HCT116 (cell line): ENCODE data around the gene CCDC61. TPM values are rescaled to one million over a fixed set of nuclear protein-coding genes. Genes with fewer than 3 reads are reported as not detected.

Experiments used
- ATAC-seq: fragments of 200-7000 bp; cut with Tn5 transposase; 2 replicates; pipeline ENCODE4 v1.9.1; 2020; ENCODE audit warnings: mild to moderate bottlenecking, moderate library complexity
- BruUV-seq: library from RNA; stranded (reverse); fragments of 400-500 nt; replicated peaks from 2 replicates; lab custom pipeline; 2021; lab: Mats Ljungman, UMichigan
- CTCF ChIA-PET: fragments of 300-600 bp; sonication (Branson Sonifier 250); formaldehyde crosslinking; loops from one replicate; lab custom pipeline; 2021; ENCODE audit warnings: antibody characterized with exemption; lab: Charles Lee
- POLR2A ChIA-PET: fragments of 300-600, 350-600 bp; sonication (Branson Sonifier 250); formaldehyde crosslinking; loops from one replicate; lab custom pipeline; 2021; ENCODE audit warnings: antibody characterized with exemption; lab: Charles Lee
- RAD21 ChIA-PET, 2 experiments: fragments of 300-600 bp; sonication (Branson Sonifier 250); formaldehyde crosslinking; loops; one replicate each; lab custom pipeline; 2023; ENCODE audit warnings: low total read pairs in 2 of 2; ENCODE audit not compliant: uncharacterized antibody in 2 of 2, unreplicated experiment in 2 of 2, low non-redundant PET in 1 of 2; lab: Charles Lee
- DNase-seq: peaks from one replicate; pipeline ENCODE4 v3.0.0-alpha.2; 2010; ENCODE audit warnings: low read depth, low spot score
- H2AFZ ChIP-seq: fragments of 200-600 bp; shearing (Covaris generic), sonication (generic); 2 replicates; pipeline ENCODE4 v1.6.1; 2017; ENCODE audit warnings: low read depth, mixed run types, mixed read lengths, antibody characterized with exemption, low read length; ENCODE audit not compliant: poor library complexity, severe bottlenecking
- H3K27ac ChIP-seq: 2 replicates; pipeline ENCODE4 v1.5.1; 2012; ENCODE audit warnings: low read depth, low read length
- H3K27me3 ChIP-seq: fragments of 200-600 bp; sonication (generic); 2 replicates; pipeline ENCODE4 v1.6.1; 2016; ENCODE audit warnings: mixed run types, low read length, mixed read lengths; ENCODE audit not compliant: insufficient read depth
- H3K36me3 ChIP-seq, 2 experiments: fragments of 200-500 bp in 1 of 2; fragments of 200-600 bp in 1 of 2; sonication (Bioruptor generic) in 1 of 2; sonication (generic) in 1 of 2; 2 replicates each; pipeline versions ENCODE4 v1.5.1 to v1.6.1; 2014 to 2016; ENCODE audit warnings: low read length in 2 of 2, inconsistent platforms in 1 of 2, mixed read lengths in 1 of 2, mixed run types in 1 of 2; ENCODE audit not compliant: insufficient read depth in 2 of 2, control insufficient read depth in 1 of 2
- H3K4me1 ChIP-seq, 2 experiments: fragments of 200-600 bp in 1 of 2; sonication (generic) in 1 of 2; 2 replicates each; pipeline versions ENCODE4 v1.5.1 to v1.6.1; 2012 to 2017; ENCODE audit warnings: low read length in 2 of 2, inconsistent platforms in 1 of 2, mild to moderate bottlenecking in 1 of 2, mixed read lengths in 1 of 2, mixed run types in 1 of 2, moderate library complexity in 1 of 2; ENCODE audit not compliant: insufficient read depth in 2 of 2, control insufficient read depth in 1 of 2
- H3K4me2 ChIP-seq: fragments of 200-600 bp; sonication (generic); 2 replicates; pipeline ENCODE4 v1.6.1; 2017; ENCODE audit warnings: mixed run types, low read length, mixed read lengths
- H3K4me3 ChIP-seq, 2 experiments: fragments of 200-600 bp in 1 of 2; sonication (generic) in 1 of 2; replicated peaks in 1 of 2; 2 replicates each; pipeline ENCODE4 v1.5.1; 2011 to 2016; ENCODE audit warnings: low read length in 2 of 2, control low read depth in 1 of 2, low read depth in 1 of 2, mild to moderate bottlenecking in 1 of 2, mixed read lengths in 1 of 2, mixed run types in 1 of 2
- H3K79me2 ChIP-seq: fragments of 200-600 bp; sonication (generic); 2 replicates; pipeline ENCODE4 v1.6.1; 2017; ENCODE audit warnings: mild to moderate bottlenecking, mixed run types, low read length, moderate library complexity, mixed read lengths; ENCODE audit not compliant: insufficient read depth
- H3K9ac ChIP-seq: fragments of 200-600 bp; sonication (generic); 2 replicates; pipeline ENCODE4 v1.6.1; 2016; ENCODE audit warnings: low read length, mixed read lengths
- H3K9me2 ChIP-seq: fragments of 200-600 bp; sonication (generic), shearing (Covaris generic); 2 replicates; pipeline ENCODE4 v1.6.1; 2017; ENCODE audit warnings: mixed run types, mild to moderate bottlenecking, moderate library complexity; ENCODE audit not compliant: insufficient read depth
- H3K9me3 ChIP-seq, 2 experiments: fragments of 200-500 bp in 1 of 2; fragments of 200-600 bp in 1 of 2; sonication (Bioruptor generic) in 1 of 2; sonication (generic) in 1 of 2; 2 replicates each; pipeline ENCODE4 v1.6.1; 2014 to 2017; ENCODE audit warnings: low read length in 2 of 2, mixed read lengths in 2 of 2, inconsistent platforms in 1 of 2, low read depth in 1 of 2, mild to moderate bottlenecking in 1 of 2, mixed run types in 1 of 2, moderate library complexity in 1 of 2; ENCODE audit not compliant: control insufficient read depth in 1 of 2, insufficient read depth in 1 of 2
- H4K20me1 ChIP-seq: fragments of 200-600 bp; sonication (generic), shearing (Covaris generic); 2 replicates; pipeline ENCODE4 v1.6.1; 2017; ENCODE audit warnings: mixed run types, mild to moderate bottlenecking, moderate library complexity; ENCODE audit not compliant: insufficient read depth
- ATF3 ChIP-seq: IDR thresholded peaks from 2 replicates; pipeline ENCODE4 v1.6.1; 2012
- CBX3 ChIP-seq: IDR thresholded peaks from 2 replicates; pipeline ENCODE4 v1.6.1; 2012; ENCODE audit warnings: low read depth
- EGR1 ChIP-seq: IDR thresholded peaks from 2 replicates; pipeline ENCODE4 v1.6.1; 2012; ENCODE audit warnings: low read depth
- FOSL1 ChIP-seq: IDR thresholded peaks from 2 replicates; pipeline ENCODE4 v1.6.1; 2012; ENCODE audit warnings: low read depth
- POLR2A ChIP-seq: IDR thresholded peaks from 2 replicates; pipeline ENCODE4 v1.7.0; 2011; ENCODE audit warnings: borderline replicate concordance; ENCODE audit not compliant: insufficient read depth, insufficient read length; ENCODE audit errors: extremely low read depth
- RAD21 ChIP-seq: IDR thresholded peaks from 2 replicates; pipeline ENCODE4 v1.6.1; 2012; ENCODE audit warnings: low read depth, mild to moderate bottlenecking
- REST ChIP-seq: IDR thresholded peaks from 2 replicates; pipeline ENCODE4 v1.6.1; 2012; ENCODE audit warnings: low read depth
- SIN3A ChIP-seq: IDR thresholded peaks from 2 replicates; pipeline ENCODE4 v1.6.1; 2012; ENCODE audit warnings: low read depth
- SP1 ChIP-seq: IDR thresholded peaks from 2 replicates; pipeline ENCODE4 v1.6.1; 2012; ENCODE audit warnings: low read depth
- SRF ChIP-seq: IDR thresholded peaks from 2 replicates; pipeline ENCODE4 v1.6.1; 2012; ENCODE audit warnings: low read depth
- TCF7L2 ChIP-seq: IDR thresholded peaks from 2 replicates; pipeline ENCODE4 v1.7.0; 2011; ENCODE audit warnings: borderline replicate concordance, inconsistent platforms; ENCODE audit not compliant: insufficient read depth, insufficient read length; ENCODE audit errors: extremely low read depth
- YY1 ChIP-seq: IDR thresholded peaks from 2 replicates; pipeline ENCODE4 v1.6.1; 2011; ENCODE audit warnings: low read length, low read depth, moderate library complexity, mild to moderate bottlenecking; ENCODE audit not compliant: insufficient replicate concordance; ENCODE audit errors: extremely low read depth
- ZBTB33 ChIP-seq: IDR thresholded peaks from 2 replicates; pipeline ENCODE4 v1.6.1; 2011; ENCODE audit warnings: mild to moderate bottlenecking, low read length, moderate library complexity; ENCODE audit not compliant: insufficient replicate concordance; ENCODE audit errors: extremely low read depth
- intact Hi-C: fragments of 100-400 bp; cut with micrococcal nuclease; formaldehyde crosslinking; loops from 2 replicates; pipeline ENCODE4 v1.10.0; 2022
- total RNA-seq: library from RNA; stranded (reverse); gene quantifications from one replicate; pipeline ENCODE4 v1.2.1, GENCODE V29; 2021; ENCODE audit not compliant: unreplicated experiment
- TF ChIP-seq, protein P1 (sequence below), 3 experiments: fragments of 200-600 bp in 1 of 3; sonication (generic) in 1 of 3; IDR thresholded peaks in 2 of 3; conservative IDR thresholded peaks in 1 of 3; 2 replicates each; pipeline ENCODE4 v1.5.1; 2012 to 2017; ENCODE audit warnings: low read depth in 2 of 3, low read length in 2 of 3, antibody characterized with exemption in 1 of 3, borderline replicate concordance in 1 of 3, control low read depth in 1 of 3, mild to moderate bottlenecking in 1 of 3, mixed read lengths in 1 of 3, mixed run types in 1 of 3, moderate library complexity in 1 of 3; ENCODE audit not compliant: insufficient read depth in 1 of 3

CCDC61 gene
- total RNA-seq, 1 experiment from 2014 or later, result 12.2 TPM

DNA sequence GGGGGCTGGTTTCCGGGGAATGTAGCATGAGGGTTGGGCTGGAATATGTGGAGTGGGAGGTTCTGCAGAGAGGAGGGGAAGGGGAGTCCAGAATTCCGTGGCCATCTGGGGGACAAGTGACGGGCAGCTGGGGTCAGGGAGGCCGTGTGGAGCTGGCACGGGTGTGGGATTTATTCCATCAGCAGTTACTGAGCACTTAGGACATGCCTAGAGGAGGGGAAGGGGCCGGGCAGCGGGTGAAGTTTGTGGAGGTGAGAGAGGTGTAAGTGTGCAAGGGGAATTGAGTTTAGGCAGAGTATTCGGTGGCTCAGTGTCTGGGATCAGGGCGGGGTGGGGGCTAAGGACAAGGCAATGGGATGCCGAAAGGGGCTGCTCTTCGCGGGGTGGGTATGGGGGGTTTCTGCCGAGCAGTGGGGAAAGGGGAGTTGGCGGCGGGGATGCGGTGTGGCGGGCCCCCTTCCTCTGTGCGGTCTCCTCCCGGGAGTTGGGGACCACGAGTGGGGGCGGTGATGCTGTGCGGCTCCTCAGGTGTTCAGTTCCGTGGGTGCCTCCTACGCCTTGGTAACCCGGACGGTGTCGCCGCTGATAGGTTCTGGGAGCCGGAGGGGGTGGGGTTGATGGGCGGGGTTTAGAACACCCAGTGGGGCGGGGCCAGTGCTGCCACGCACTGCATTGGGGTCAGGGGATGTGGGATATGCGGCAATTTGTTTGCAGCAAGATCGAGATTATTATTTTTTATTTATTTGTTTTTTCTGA lies 5.4 kb downstream of the CCDC61 start:
- ChIA-PET POLR2A (no interaction called here), RAD21 (no interaction called here), CTCF (no interaction called here)
- intact Hi-C loops, result no loop called here
- BruUV-seq, result no TSS peak
- no peaks in the 10 kb centered on the region; a peak in 1 of 4 replicates for H3K36me3 ChIP-seq
- H3K4me2 ChIP-seq, result no peak overlapping the region
- no peak overlapping the region for H3K9ac ChIP-seq
- TF ChIP-seq YY1, result no peak
- no peak for TF ChIP-seq SRF
- TF ChIP-seq EGR1, result no peak
- no peak for TF ChIP-seq REST
- no peak for TF ChIP-seq SP1
- TF ChIP-seq, protein P1, sequence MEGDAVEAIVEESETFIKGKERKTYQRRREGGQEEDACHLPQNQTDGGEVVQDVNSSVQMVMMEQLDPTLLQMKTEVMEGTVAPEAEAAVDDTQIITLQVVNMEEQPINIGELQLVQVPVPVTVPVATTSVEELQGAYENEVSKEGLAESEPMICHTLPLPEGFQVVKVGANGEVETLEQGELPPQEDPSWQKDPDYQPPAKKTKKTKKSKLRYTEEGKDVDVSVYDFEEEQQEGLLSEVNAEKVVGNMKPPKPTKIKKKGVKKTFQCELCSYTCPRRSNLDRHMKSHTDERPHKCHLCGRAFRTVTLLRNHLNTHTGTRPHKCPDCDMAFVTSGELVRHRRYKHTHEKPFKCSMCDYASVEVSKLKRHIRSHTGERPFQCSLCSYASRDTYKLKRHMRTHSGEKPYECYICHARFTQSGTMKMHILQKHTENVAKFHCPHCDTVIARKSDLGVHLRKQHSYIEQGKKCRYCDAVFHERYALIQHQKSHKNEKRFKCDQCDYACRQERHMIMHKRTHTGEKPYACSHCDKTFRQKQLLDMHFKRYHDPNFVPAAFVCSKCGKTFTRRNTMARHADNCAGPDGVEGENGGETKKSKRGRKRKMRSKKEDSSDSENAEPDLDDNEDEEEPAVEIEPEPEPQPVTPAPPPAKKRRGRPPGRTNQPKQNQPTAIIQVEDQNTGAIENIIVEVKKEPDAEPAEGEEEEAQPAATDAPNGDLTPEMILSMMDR (IDR thresholded peaks at IDR 0.05 in 2 of 3, conservative IDR thresholded peaks at IDR 0.05 in 1 of 3; ENCODE audit: borderline replicate concordance in 1 of 3, insufficient read depth in 1 of 3, low read depth in 2 of 3, low read length in 2 of 3), result no peak
- TF ChIP-seq RAD21, result no peak
- no peak for TF ChIP-seq ZBTB33
- TF ChIP-seq CBX3, result no peak
- TF ChIP-seq FOSL1, result no peak
- TF ChIP-seq TCF7L2, result no peak
- no peak for TF ChIP-seq POLR2A
- no peak for TF ChIP-seq ATF3
- TF ChIP-seq SIN3A, result no peak
- peaks cover 14% of the 10 kb centered on the region; the same call in 1 of the 2 replicates for H3K79me2 ChIP-seq
- DNase-seq, result no peak
- H3K4me3 ChIP-seq, result no peak overlapping the region
- peaks cover 2 to 5% of the 10 kb centered on the region in 2 experiments; a peak in 3 of 4 replicates for H3K4me1 ChIP-seq
- no peaks in the 10 kb centered on the region for H3K9me3 ChIP-seq
- ATAC-seq, result peak; percentile 73
- no peaks in the 10 kb centered on the region for H3K9me2 ChIP-seq
- no peak overlapping the region for H2AFZ ChIP-seq
- H3K27ac ChIP-seq, result no peak overlapping the region
- H3K27me3 ChIP-seq, result no peaks in the 10 kb centered on the region
- no peaks in the 10 kb centered on the region for H4K20me1 ChIP-seq
